Measurements from ENCODE around the gene LHX3. TPM values are rescaled to one million over a fixed set of nuclear protein-coding genes. Genes with fewer than 3 reads are reported as not detected.

Gene LHX3
- total RNA-seq, 1 experiment from 2014 or later = not detected

- Histone ChIP-seq H3K18ac (ENCODE audit: insufficient read length, low read depth, low read length) (no peak overlapping the region), H4K5ac (ENCODE audit: insufficient read length, low read depth, low read length) (no peak overlapping the region), H2AK5ac (ENCODE audit: insufficient read length, low read length) (no peak overlapping the region), H3K9ac (ENCODE audit: extremely low read depth, insufficient read length, low read length) (no peak overlapping the region), H4K91ac (ENCODE audit: insufficient read length, low read depth, low read length) (no peak overlapping the region), H2BK5ac (ENCODE audit: insufficient read length, low read length) (no peak overlapping the region), H3K79me1 (ENCODE audit: insufficient read depth, low read depth, low read length, poor library complexity, severe bottlenecking) (no peaks in the 10 kb centered on the region), H2AFZ (ENCODE audit: low read length) (no peak overlapping the region), H3K56ac (ENCODE audit: insufficient read length, low read depth, low read length) (no peak overlapping the region), H4K20me1 (ENCODE audit: control insufficient read depth, insufficient read depth, insufficient read length) (peaks cover 3% of the 10 kb centered on the region), H3K23ac (ENCODE audit: insufficient read length, low read depth, low read length) (no peak overlapping the region), H3T11ph (ENCODE audit: low read length) (no peak overlapping the region), H2BK12ac (ENCODE audit: insufficient read length, low read depth, low read length) (peak overlapping the region; percentile 25), H3K4ac (ENCODE audit: low read depth, low read length) (no peak overlapping the region), H3K27ac (ENCODE audit: insufficient read length, low read depth, low read length) (no peak overlapping the region), H2BK15ac (ENCODE audit: low read depth, low read length) (no peak overlapping the region), H3K4me2 (ENCODE audit: insufficient read depth, insufficient read length, low read length) (no peak overlapping the region), H3K4me1 (ENCODE audit: insufficient read depth, low read length) (no peaks in the 10 kb centered on the region), H3K14ac (ENCODE audit: insufficient read depth, low read length) (no peak overlapping the region), H4K8ac (replicated peaks; ENCODE audit: insufficient read length, low read depth, low read length) (no peak overlapping the region), H3K23me2 (ENCODE audit: insufficient read length, low read depth, low read length, poor library complexity, severe bottlenecking) (no peaks in the 10 kb centered on the region), H3K79me2 (ENCODE audit: insufficient read depth, low read length) (no peaks in the 10 kb centered on the region), H3K9me3 (ENCODE audit: control insufficient read depth, low read depth, low read length) (no peaks in the 10 kb centered on the region), H2BK120ac (ENCODE audit: low read depth, low read length, poor library complexity, severe bottlenecking) (no peak overlapping the region), H2BK20ac (ENCODE audit: low read depth, low read length, poor library complexity, severe bottlenecking) (no peak overlapping the region), H3K27me3 (ENCODE audit: insufficient read depth, low read length) (peaks cover 49% of the 10 kb centered on the region)
- Mint-ChIP-seq H3K36me3 (ENCODE audit: insufficient read depth in 1 of 3, low read depth in 3 of 3) (no peaks in the 10 kb centered on the region), H3K9me3 (no peaks in the 10 kb centered on the region), H3K27me3 (ENCODE audit: low read depth) (peaks cover 68% of the 10 kb centered on the region), H3K4me3 (no peak overlapping the region; a peak in 1 of 5 replicates), H3K4me1 (peaks cover 13 to 47% of the 10 kb centered on the region in 2 experiments), H3K27ac (no peak overlapping the region)
- DNase-seq = no peak
- WGBS (ENCODE audit: extremely low coverage, insufficient read length, low lambda C conversion rate) = no CpG with 5 or more reads among the region's 30 CpGs
- TF ChIP-seq, protein P1, sequence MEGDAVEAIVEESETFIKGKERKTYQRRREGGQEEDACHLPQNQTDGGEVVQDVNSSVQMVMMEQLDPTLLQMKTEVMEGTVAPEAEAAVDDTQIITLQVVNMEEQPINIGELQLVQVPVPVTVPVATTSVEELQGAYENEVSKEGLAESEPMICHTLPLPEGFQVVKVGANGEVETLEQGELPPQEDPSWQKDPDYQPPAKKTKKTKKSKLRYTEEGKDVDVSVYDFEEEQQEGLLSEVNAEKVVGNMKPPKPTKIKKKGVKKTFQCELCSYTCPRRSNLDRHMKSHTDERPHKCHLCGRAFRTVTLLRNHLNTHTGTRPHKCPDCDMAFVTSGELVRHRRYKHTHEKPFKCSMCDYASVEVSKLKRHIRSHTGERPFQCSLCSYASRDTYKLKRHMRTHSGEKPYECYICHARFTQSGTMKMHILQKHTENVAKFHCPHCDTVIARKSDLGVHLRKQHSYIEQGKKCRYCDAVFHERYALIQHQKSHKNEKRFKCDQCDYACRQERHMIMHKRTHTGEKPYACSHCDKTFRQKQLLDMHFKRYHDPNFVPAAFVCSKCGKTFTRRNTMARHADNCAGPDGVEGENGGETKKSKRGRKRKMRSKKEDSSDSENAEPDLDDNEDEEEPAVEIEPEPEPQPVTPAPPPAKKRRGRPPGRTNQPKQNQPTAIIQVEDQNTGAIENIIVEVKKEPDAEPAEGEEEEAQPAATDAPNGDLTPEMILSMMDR (conservative IDR thresholded peaks at IDR 0.05) = no peak
Measured at GRCh38 chr9:136191099-136191959, 13.6 kb downstream of the LHX3 start.

Data from H9 (cell line).